K562 (cell line): ENCODE results near the gene MKLN1. TPM values are rescaled to one million over a fixed set of nuclear protein-coding genes. Genes with fewer than 3 reads are reported as not detected.

ENCODE experiments used
- ATAC-seq: fragments of 200-7000 bp; cut with Tn5 transposase; 3 replicates; pipeline ENCODE4 v1.9.1; 2020; ENCODE audit warnings: moderate library complexity
- BruUV-seq: library from RNA; stranded (reverse); fragments of 400-500 nt; replicated peaks from 2 replicates; lab custom pipeline; 2021; lab: Mats Ljungman, UMichigan
- CTCF ChIA-PET: fragments of 300-600 bp; formaldehyde crosslinking; extraction: SDS; loops from one replicate; lab custom pipeline; 2021; ENCODE audit warnings: low intra/inter-chr PET ratio; lab: Yijun Ruan, JAX
- POLR2A ChIA-PET: fragments of 300-600, 350-650 bp; sonication (Branson Sonifier 250); formaldehyde crosslinking; extraction: SDS; loops from one replicate; lab custom pipeline; 2021; ENCODE audit warnings: antibody characterized with exemption, inconsistent platforms; lab: Yijun Ruan, JAX
- DNase-seq, 4 experiments: peaks; one replicate each; pipeline versions ENCODE4 v3.0.0 to v3.0.0-alpha.2; 2011 to 2018; ENCODE audit warnings: low spot score in 3 of 4, mixed read lengths in 3 of 4; ENCODE audit errors: extremely low read depth in 1 of 4
- FAIRE-seq: peaks from 2 replicates; lab custom pipeline; 2011; peaks lifted over from hg19 to GRCh38; lab: Jason Lieb, UNC
- H2AFZ ChIP-seq: 2 replicates; pipeline ENCODE4 v1.6.0; 2011; ENCODE audit warnings: low read depth, low read length, control low read depth, inconsistent platforms
- H3K27ac ChIP-seq: fragments of 200-600 bp; 3 replicates; pipeline ENCODE4 v1.8.0; 2011; ENCODE audit warnings: low read depth, mild to moderate bottlenecking, control low read depth, inconsistent platforms, low read length, moderate library complexity, mixed read lengths; ENCODE audit errors: extremely low read depth
- H3K27me3 ChIP-seq, 2 experiments: fragments of 300-600 bp in 1 of 2; 2 replicates in 1 of 2; 3 replicates in 1 of 2; pipeline versions ENCODE4 v1.6.0 to v1.8.0; 2011; ENCODE audit warnings: inconsistent platforms in 2 of 2, low read length in 2 of 2, mild to moderate bottlenecking in 1 of 2, mixed read lengths in 1 of 2, moderate library complexity in 1 of 2; ENCODE audit not compliant: control insufficient read depth in 2 of 2, insufficient read depth in 2 of 2
- H3K36me3 ChIP-seq: fragments of 300-600 bp; 3 replicates; pipeline ENCODE4 v1.8.0; 2011; ENCODE audit warnings: mild to moderate bottlenecking, low read length, inconsistent platforms; ENCODE audit not compliant: control insufficient read depth, insufficient read depth
- H3K4me1 ChIP-seq, 2 experiments: fragments of 200-600 bp in 1 of 2; replicated peaks in 1 of 2; 2 replicates in 1 of 2; 3 replicates in 1 of 2; pipeline versions ENCODE4 v1.5.1 to v1.8.0; 2011; ENCODE audit warnings: inconsistent platforms in 2 of 2, low read length in 2 of 2, mild to moderate bottlenecking in 1 of 2, mixed read lengths in 1 of 2, moderate library complexity in 1 of 2; ENCODE audit not compliant: control insufficient read depth in 2 of 2, insufficient read depth in 2 of 2
- H3K4me2 ChIP-seq: 2 replicates; pipeline ENCODE4 v1.6.1; 2011; ENCODE audit warnings: low read length, control low read depth, inconsistent platforms, mixed read lengths; ENCODE audit not compliant: insufficient read depth
- H3K4me3 ChIP-seq: fragments of 200-600 bp; sonication (generic), shearing (Covaris generic); 2 replicates; pipeline ENCODE4 v1.5.1; 2016; ENCODE audit warnings: control low read depth, inconsistent platforms
- H3K79me2 ChIP-seq: fragments of 200-600 bp; 3 replicates; pipeline ENCODE4 v1.8.0; 2011; ENCODE audit warnings: low read length, inconsistent platforms; ENCODE audit not compliant: control insufficient read depth, insufficient read depth
- H3K9ac ChIP-seq, 2 experiments: 2 replicates each; pipeline versions ENCODE4 v1.6.0 to v1.6.1; 2011; ENCODE audit warnings: low read depth in 2 of 2, low read length in 2 of 2, control low read depth in 1 of 2, inconsistent platforms in 1 of 2, mild to moderate bottlenecking in 1 of 2, mixed read lengths in 1 of 2; ENCODE audit not compliant: insufficient read depth in 1 of 2
- H3K9me1 ChIP-seq: one replicate; pipeline ENCODE4 v1.6.0; 2011; ENCODE audit warnings: inconsistent platforms, mild to moderate bottlenecking, low read length, moderate library complexity; ENCODE audit not compliant: control insufficient read depth, insufficient read depth
- H3K9me3 ChIP-seq: replicated peaks from 2 replicates; pipeline ENCODE4 v1.5.1; 2011; ENCODE audit warnings: low read depth, low read length, inconsistent platforms; ENCODE audit not compliant: control insufficient read depth, insufficient read depth
- H4K20me1 ChIP-seq: replicated peaks from 2 replicates; pipeline ENCODE4 v1.6.1; 2011; ENCODE audit warnings: low read length, inconsistent platforms, mixed read lengths; ENCODE audit not compliant: control insufficient read depth, insufficient read depth
- HSF4 ChIP-seq: fragments of 250-450 bp; sonication (Bioruptor Pico); IDR thresholded peaks from 2 replicates; pipeline ENCODE4 v2.1.2; 2022; ENCODE audit warnings: mild to moderate bottlenecking, moderate library complexity, borderline replicate concordance
- NFE2 ChIP-seq: IDR thresholded peaks from 2 replicates; pipeline ENCODE4 v1.6.1; 2014; ENCODE audit warnings: antibody characterized with exemption, low read depth
- NFE2L1 ChIP-seq: fragments of 450-650 bp; IDR thresholded peaks from 2 replicates; pipeline ENCODE4 v1.6.1; 2016; ENCODE audit warnings: missing genetic modification characterization, low read depth, mild to moderate bottlenecking, missing compliant biosample characterization, moderate library complexity, borderline replicate concordance
- WGBS: fragments of 100-300 bp; shearing (Covaris generic); methylation state at CpG from one replicate; pipeline ENCODE4 v1.1.6; 2016; ENCODE audit warnings: low coverage, mixed read lengths; ENCODE audit not compliant: insufficient coverage; ENCODE audit errors: missing lambda C conversion rate; 5-methylcytosine and 5-hydroxymethylcytosine counted together
- in situ Hi-C: fragments of 300-500 bp; cut with MboI; formaldehyde crosslinking; loops from 4 replicates; pipeline ENCODE4 v1.15.0; 2018; ENCODE audit warnings: inconsistent platforms, mixed read lengths
- intact Hi-C: fragments of 100-400 bp; cut with micrococcal nuclease; formaldehyde crosslinking; loops from 2 replicates; pipeline ENCODE4 v1.14.2; 2022
- polyA plus RNA-seq, 8 experiments: library from polyadenylated mRNA; depleted of rRNA in 4 of 8; stranded (reverse) in 5 of 8; unstranded in 3 of 8; fragments of >200 nt; fragmentation: Nextera tagmentation in 2 of 8; fragmentation: Illumina TruSeq in 1 of 8; extraction: Ambion mirVana in 2 of 8; extraction: Trizol in 1 of 8; gene quantifications; 2 replicates each; pipeline versions ENCODE4 v1.2.1 to v1.2.3, GENCODE V29; 2011 to 2014; ENCODE audit warnings: inconsistent platforms in 1 of 8, missing spikeins in 1 of 8
- total RNA-seq, 7 experiments: library from RNA; depleted of rRNA in 6 of 7; stranded (reverse); fragments of >200 nt in 6 of 7; fragmentation: Illumina TruSeq in 2 of 7; extraction: Trizol in 2 of 7; gene quantifications; 2 replicates each; pipeline versions ENCODE4 v1.2.1 to v1.2.3, GENCODE V29; 2011 to 2021; ENCODE audit warnings: low replicate concordance in 1 of 7
- TF ChIP-seq, protein P1 (sequence below): fragments of 450-650 bp; IDR thresholded peaks from 2 replicates; pipeline ENCODE4 v1.6.1; 2016; ENCODE audit warnings: borderline replicate concordance

Gene MKLN1
- total and polyA plus RNA-seq, 9 of the 15 experiments (the other 6 are each of a cell fraction or from before 2014, with no cell fraction given) = 18.6 to 80.4 (median 56.0) TPM

GRCh38 chr7:131302446-131302845 lies 25.2 kb upstream of the MKLN1 start:
- ATAC-seq (no peak), FAIRE-seq (no peak), DNase-seq (no peak)
- Histone ChIP-seq H3K4me1 (peaks cover 0 to 4% of the 10 kb centered on the region in 2 experiments; a peak in 1 of 5 replicates), H2AFZ (no peak overlapping the region), H3K79me2 (no peaks in the 10 kb centered on the region), H3K27me3 (no peaks in the 10 kb centered on the region), H3K36me3 (no peaks in the 10 kb centered on the region), H3K4me3 (no peak overlapping the region), H4K20me1 (no peaks in the 10 kb centered on the region), H3K27ac (no peak overlapping the region), H3K9me1 (no peaks in the 10 kb centered on the region), H3K4me2 (no peak overlapping the region), H3K9me3 (no peaks in the 10 kb centered on the region), H3K9ac (no peak overlapping the region)
- WGBS = 8% methylated on average over 4 of the region's 4 CpGs
- ChIA-PET POLR2A (interaction anchor here (1.1 to 1.7 kb wide), 2 partner anchors 22 to 25 kb away, joined by 3 to 6 read pairs; partner anchors contain the start of gene MKLN1), CTCF (interaction anchor here (0.7 to 1.3 kb wide), 2 partner anchors 230 to 427 kb away, joined by 3 to 5 read pairs; no protein-coding TSS in a partner anchor)
- in situ Hi-C loops = no loop called here
- no TSS peak for BruUV-seq
- intact Hi-C loops = loop anchor here (2.0 kb wide), 1 partner anchor 234 kb away; no protein-coding TSS in a partner anchor
- TF ChIP-seq, protein P1, sequence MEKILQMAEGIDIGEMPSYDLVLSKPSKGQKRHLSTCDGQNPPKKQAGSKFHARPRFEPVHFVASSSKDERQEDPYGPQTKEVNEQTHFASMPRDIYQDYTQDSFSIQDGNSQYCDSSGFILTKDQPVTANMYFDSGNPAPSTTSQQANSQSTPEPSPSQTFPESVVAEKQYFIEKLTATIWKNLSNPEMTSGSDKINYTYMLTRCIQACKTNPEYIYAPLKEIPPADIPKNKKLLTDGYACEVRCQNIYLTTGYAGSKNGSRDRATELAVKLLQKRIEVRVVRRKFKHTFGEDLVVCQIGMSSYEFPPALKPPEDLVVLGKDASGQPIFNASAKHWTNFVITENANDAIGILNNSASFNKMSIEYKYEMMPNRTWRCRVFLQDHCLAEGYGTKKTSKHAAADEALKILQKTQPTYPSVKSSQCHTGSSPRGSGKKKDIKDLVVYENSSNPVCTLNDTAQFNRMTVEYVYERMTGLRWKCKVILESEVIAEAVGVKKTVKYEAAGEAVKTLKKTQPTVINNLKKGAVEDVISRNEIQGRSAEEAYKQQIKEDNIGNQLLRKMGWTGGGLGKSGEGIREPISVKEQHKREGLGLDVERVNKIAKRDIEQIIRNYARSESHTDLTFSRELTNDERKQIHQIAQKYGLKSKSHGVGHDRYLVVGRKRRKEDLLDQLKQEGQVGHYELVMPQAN = no peak
- TF ChIP-seq HSF4 (CRISPR knock-in tag) = no peak
- TF ChIP-seq NFE2L1 (tag) = no peak
- TF ChIP-seq NFE2 = no peak
